HEK293 (cell line): ENCODE results near the gene ANP32A.

Experiments used
- EGR2 ChIP-seq: fragments of 450-650 bp; formaldehyde crosslinking; IDR thresholded peaks from 2 replicates; pipeline ENCODE4 v1.5.1; 2016; ENCODE audit warnings: low read depth, missing biosample characterization, missing genetic modification characterization
- GFI1B ChIP-seq: fragments of 450-650 bp; formaldehyde crosslinking; IDR thresholded peaks from 2 replicates; pipeline ENCODE4 v1.5.1; 2016; ENCODE audit warnings: missing biosample characterization, missing genetic modification characterization
- GLI4 ChIP-seq: fragments of 450-650 bp; formaldehyde crosslinking; IDR thresholded peaks from 2 replicates; pipeline ENCODE4 v1.5.1; 2016; ENCODE audit warnings: missing biosample characterization, missing genetic modification characterization
- INSM2 ChIP-seq: fragments of 450-650 bp; formaldehyde crosslinking; IDR thresholded peaks from 2 replicates; pipeline ENCODE4 v1.5.1; 2016; ENCODE audit warnings: missing biosample characterization, missing genetic modification characterization
- KLF1 ChIP-seq: fragments of 450-650 bp; formaldehyde crosslinking; IDR thresholded peaks from 2 replicates; pipeline ENCODE4 v1.5.1; 2016; ENCODE audit warnings: missing biosample characterization, missing genetic modification characterization
- KLF16 ChIP-seq: fragments of 450-650 bp; formaldehyde crosslinking; IDR thresholded peaks from 2 replicates; pipeline ENCODE4 v1.5.1; 2017; ENCODE audit warnings: missing biosample characterization, missing genetic modification characterization
- KLF17 ChIP-seq: fragments of 450-650 bp; formaldehyde crosslinking; IDR thresholded peaks from 2 replicates; pipeline ENCODE4 v1.5.1; 2016; ENCODE audit warnings: missing biosample characterization, missing genetic modification characterization
- MYNN ChIP-seq: fragments of 450-650 bp; formaldehyde crosslinking; IDR thresholded peaks from 2 replicates; pipeline ENCODE4 v1.5.1; 2016; ENCODE audit warnings: missing biosample characterization, missing genetic modification characterization, borderline replicate concordance
- REPIN1 ChIP-seq: fragments of 450-650 bp; formaldehyde crosslinking; IDR thresholded peaks from 2 replicates; pipeline ENCODE4 v1.5.1; 2017; ENCODE audit warnings: missing biosample characterization, missing genetic modification characterization, low read depth
- SP2 ChIP-seq: fragments of 450-650 bp; formaldehyde crosslinking; IDR thresholded peaks from 2 replicates; pipeline ENCODE4 v1.5.1; 2016; ENCODE audit warnings: missing biosample characterization, missing genetic modification characterization
- TCF7L2 ChIP-seq: IDR thresholded peaks from 2 replicates; pipeline ENCODE4 v1.6.1; 2011; ENCODE audit warnings: low read depth, mild to moderate bottlenecking, inconsistent platforms, low read length, moderate library complexity, borderline replicate concordance
- YY2 ChIP-seq: fragments of 450-650 bp; formaldehyde crosslinking; IDR thresholded peaks from 2 replicates; pipeline ENCODE4 v1.5.1; 2016; ENCODE audit warnings: missing biosample characterization, missing genetic modification characterization
- ZBTB11 ChIP-seq: fragments of 450-650 bp; formaldehyde crosslinking; conservative IDR thresholded peaks from 2 replicates; pipeline ENCODE4 v1.5.1; 2016; ENCODE audit warnings: low read depth, missing biosample characterization, missing genetic modification characterization
- ZBTB20 ChIP-seq: fragments of 450-650 bp; formaldehyde crosslinking; IDR thresholded peaks from 2 replicates; pipeline ENCODE4 v1.5.1; 2016; ENCODE audit warnings: missing biosample characterization, missing genetic modification characterization
- ZFP37 ChIP-seq: fragments of 450-650 bp; formaldehyde crosslinking; IDR thresholded peaks from 2 replicates; pipeline ENCODE4 v1.5.1; 2016; ENCODE audit warnings: missing biosample characterization, missing genetic modification characterization
- ZNF132 ChIP-seq: fragments of 450-650 bp; formaldehyde crosslinking; IDR thresholded peaks from 2 replicates; pipeline ENCODE4 v1.5.1; 2017; ENCODE audit warnings: missing biosample characterization, missing genetic modification characterization, borderline replicate concordance
- ZNF133 ChIP-seq: fragments of 450-650 bp; formaldehyde crosslinking; IDR thresholded peaks from 2 replicates; pipeline ENCODE4 v1.5.1; 2016; ENCODE audit warnings: missing biosample characterization, missing genetic modification characterization
- ZNF19 ChIP-seq: fragments of 450-650 bp; formaldehyde crosslinking; IDR thresholded peaks from 2 replicates; pipeline ENCODE4; 2016; ENCODE audit warnings: missing biosample characterization, missing genetic modification characterization, low read depth
- ZNF211 ChIP-seq: fragments of 450-650 bp; formaldehyde crosslinking; IDR thresholded peaks from 2 replicates; pipeline ENCODE4 v1.5.1; 2016; ENCODE audit warnings: low read depth, missing biosample characterization, missing genetic modification characterization
- ZNF221 ChIP-seq: fragments of 450-650 bp; formaldehyde crosslinking; IDR thresholded peaks from 2 replicates; pipeline ENCODE4 v1.5.1; 2017; ENCODE audit warnings: missing biosample characterization, missing genetic modification characterization, borderline replicate concordance
- ZNF239 ChIP-seq: fragments of 450-650 bp; formaldehyde crosslinking; IDR thresholded peaks from 2 replicates; pipeline ENCODE4 v1.5.1; 2016; ENCODE audit warnings: missing biosample characterization, missing genetic modification characterization
- ZNF341 ChIP-seq: fragments of 450-650 bp; formaldehyde crosslinking; IDR thresholded peaks from 2 replicates; pipeline ENCODE4; 2016; ENCODE audit warnings: low read depth, missing biosample characterization, missing genetic modification characterization
- ZNF391 ChIP-seq: fragments of 450-650 bp; formaldehyde crosslinking; IDR thresholded peaks from 2 replicates; pipeline ENCODE4 v1.5.1; 2016; ENCODE audit warnings: low read depth, missing biosample characterization, missing genetic modification characterization, borderline replicate concordance
- ZNF416 ChIP-seq: fragments of 450-650 bp; formaldehyde crosslinking; IDR thresholded peaks from 2 replicates; pipeline ENCODE4 v1.5.1; 2016; ENCODE audit warnings: missing biosample characterization, missing genetic modification characterization
- ZNF530 ChIP-seq: fragments of 450-650 bp; formaldehyde crosslinking; IDR thresholded peaks from 2 replicates; pipeline ENCODE4 v1.5.1; 2016; ENCODE audit warnings: low read depth, missing biosample characterization, missing genetic modification characterization
- ZNF654 ChIP-seq: fragments of 450-650 bp; formaldehyde crosslinking; IDR thresholded peaks from 2 replicates; pipeline ENCODE4 v1.5.1; 2016; ENCODE audit warnings: low read depth, missing biosample characterization, missing genetic modification characterization
- ZNF670 ChIP-seq: fragments of 450-650 bp; formaldehyde crosslinking; IDR thresholded peaks from 2 replicates; pipeline ENCODE4 v1.5.1; 2016; ENCODE audit warnings: missing biosample characterization, missing genetic modification characterization, low read depth
- ZNF692 ChIP-seq: fragments of 450-650 bp; formaldehyde crosslinking; IDR thresholded peaks from 2 replicates; pipeline ENCODE4 v1.5.1; 2016; ENCODE audit warnings: missing biosample characterization, missing genetic modification characterization
- ZNF76 ChIP-seq: fragments of 450-650 bp; formaldehyde crosslinking; IDR thresholded peaks from 2 replicates; pipeline ENCODE4; 2016; ENCODE audit warnings: low read depth, missing biosample characterization, missing genetic modification characterization, borderline replicate concordance
- ZNF785 ChIP-seq: fragments of 450-650 bp; formaldehyde crosslinking; IDR thresholded peaks from 2 replicates; pipeline ENCODE4 v1.5.1; 2016; ENCODE audit warnings: missing biosample characterization, missing genetic modification characterization
- ZNF837 ChIP-seq: fragments of 450-650 bp; formaldehyde crosslinking; IDR thresholded peaks from 2 replicates; pipeline ENCODE4 v1.5.1; 2016; ENCODE audit warnings: missing biosample characterization, missing genetic modification characterization
- ZSCAN30 ChIP-seq: fragments of 450-650 bp; IDR thresholded peaks from 2 replicates; pipeline ENCODE4 v1.5.1; 2018; ENCODE audit warnings: missing biosample characterization, mild to moderate bottlenecking, missing genetic modification characterization, moderate library complexity

Gene ANP32A

GRCh38 chr15:68820295-68821189 is at the start of gene ANP32A (continued):
- TF ChIP-seq KLF17 (peak; percentile 40; the same call in 1 of the 2 replicates), ZBTB20 (no peak), EGR2 (tag by site-specific recombination) (0 out of 2 replicates have a peak, but pooled peaks have one; percentile 57), ZNF416 (tag by site-specific recombination) (no peak), ZNF692 (tag by site-specific recombination) (peak; percentile 20; the same call in 1 of the 2 replicates), ZNF670 (tag by site-specific recombination) (no peak), ZNF132 (tag by site-specific recombination) (no peak), GFI1B (tag by site-specific recombination) (no peak), ZNF837 (tag by site-specific recombination) (peak; percentile 26; the same call in 1 of the 2 replicates), ZNF221 (tag by site-specific recombination) (no peak), ZNF654 (tag by site-specific recombination) (no peak), ZNF785 (tag by site-specific recombination) (no peak; the same call in 1 of the 2 replicates), ZNF239 (no peak), ZNF19 (tag by site-specific recombination) (no peak), ZSCAN30 (no peak), ZFP37 (no peak; the same call in 1 of the 2 replicates), ZNF341 (tag by site-specific recombination) (peak; percentile 98), REPIN1 (tag by site-specific recombination) (no peak), GLI4 (tag by site-specific recombination) (peak; percentile 85; the same call in 1 of the 2 replicates), ZNF530 (tag by site-specific recombination) (no peak), KLF1 (tag by site-specific recombination) (no peak), ZNF133 (tag by site-specific recombination) (no peak), MYNN (tag by site-specific recombination) (peak; percentile 36; the same call in 1 of the 2 replicates), ZNF211 (tag by site-specific recombination) (no peak), SP2 (tag by site-specific recombination) (peak; percentile 98), YY2 (tag by site-specific recombination) (no peak; the same call in 1 of the 2 replicates), ZBTB11 (tag by site-specific recombination) (no peak; the same call in none of the 2 replicates), KLF16 (tag by site-specific recombination) (peak; percentile 48; the same call in 1 of the 2 replicates), INSM2 (tag by site-specific recombination) (no peak), ZNF391 (tag by site-specific recombination) (no peak; the same call in 1 of the 2 replicates), TCF7L2 (no peak), ZNF76 (tag by site-specific recombination) (no peak; the same call in 1 of the 2 replicates)
